DOHH2 (cell line): ENCODE results near the gene ADGRG1.

Experiments used
- H3F3A ChIP-seq: fragments of 200-600 bp; sonication (generic), shearing (Covaris generic); 2 replicates; pipeline ENCODE4 v1.6.0; 2016; ENCODE audit warnings: antibody characterized with exemption, mild to moderate bottlenecking; ENCODE audit not compliant: control insufficient read depth, insufficient read depth
- H3K27ac ChIP-seq: fragments of 200-600 bp; sonication (generic); 2 replicates; pipeline ENCODE4 v1.5.1; 2014; ENCODE audit warnings: low read depth, mild to moderate bottlenecking, low read length, moderate library complexity
- H3K27me3 ChIP-seq: fragments of 200-600 bp; sonication (generic); 2 replicates; pipeline ENCODE4 v1.6.1; 2014; ENCODE audit warnings: mild to moderate bottlenecking, low read length, mixed read lengths; ENCODE audit not compliant: control insufficient read depth
- H3K36me3 ChIP-seq: fragments of 200-600 bp; sonication (generic); 2 replicates; pipeline ENCODE4 v1.6.1; 2014; ENCODE audit warnings: mild to moderate bottlenecking, low read length, moderate library complexity, mixed read lengths; ENCODE audit not compliant: control insufficient read depth
- H3K4me1 ChIP-seq: fragments of 200-600 bp; sonication (generic); 2 replicates; pipeline ENCODE4 v1.6.1; 2014; ENCODE audit warnings: mild to moderate bottlenecking, low read length, mixed read lengths; ENCODE audit not compliant: control insufficient read depth
- H3K4me2 ChIP-seq: fragments of 200-600 bp; sonication (generic); 2 replicates; pipeline ENCODE4 v1.6.0; 2014; ENCODE audit warnings: mild to moderate bottlenecking, low read length, moderate library complexity
- H3K4me3 ChIP-seq: fragments of 200-600 bp; sonication (generic); 2 replicates; pipeline ENCODE4 v1.5.1; 2014; ENCODE audit warnings: mild to moderate bottlenecking, low read length, mixed read lengths
- H3K79me2 ChIP-seq: fragments of 200-600 bp; sonication (generic); 2 replicates; pipeline ENCODE4 v1.6.1; 2014; ENCODE audit warnings: mild to moderate bottlenecking, low read length, mixed read lengths; ENCODE audit not compliant: control insufficient read depth
- H3K9me2 ChIP-seq: fragments of 200-600 bp; sonication (generic); replicated peaks from 2 replicates; pipeline ENCODE4 v1.6.1; 2014; ENCODE audit warnings: mild to moderate bottlenecking, low read length, mixed read lengths; ENCODE audit not compliant: control insufficient read depth
- H3K9me3 ChIP-seq: fragments of 200-600 bp; sonication (generic); 2 replicates; pipeline ENCODE4 v1.6.1; 2014; ENCODE audit warnings: antibody characterized with exemption, low read length, mixed read lengths; ENCODE audit not compliant: control insufficient read depth, insufficient read depth
- H4K20me1 ChIP-seq: fragments of 200-600 bp; sonication (generic); 2 replicates; pipeline ENCODE4 v1.6.0; 2014; ENCODE audit warnings: low read depth, mild to moderate bottlenecking, antibody characterized with exemption, low read length, moderate library complexity; ENCODE audit not compliant: control insufficient read depth, insufficient read depth
- EZH2phosphoT487 ChIP-seq: fragments of 200-600 bp; sonication (generic); IDR thresholded peaks from 2 replicates; pipeline ENCODE4 v1.6.1; 2017; ENCODE audit warnings: borderline replicate concordance, mild to moderate bottlenecking, antibody characterized with exemption, low read length, moderate library complexity, mixed read lengths
- TF ChIP-seq, protein P1 (sequence below): fragments of 200-600 bp; sonication (generic); IDR thresholded peaks from one replicate; pipeline ENCODE4 v1.5.1; 2014; ENCODE audit warnings: antibody characterized with exemption, mild to moderate bottlenecking, low read depth, low read length; ENCODE audit not compliant: poor library complexity, severe bottlenecking

Gene ADGRG1

DNA sequence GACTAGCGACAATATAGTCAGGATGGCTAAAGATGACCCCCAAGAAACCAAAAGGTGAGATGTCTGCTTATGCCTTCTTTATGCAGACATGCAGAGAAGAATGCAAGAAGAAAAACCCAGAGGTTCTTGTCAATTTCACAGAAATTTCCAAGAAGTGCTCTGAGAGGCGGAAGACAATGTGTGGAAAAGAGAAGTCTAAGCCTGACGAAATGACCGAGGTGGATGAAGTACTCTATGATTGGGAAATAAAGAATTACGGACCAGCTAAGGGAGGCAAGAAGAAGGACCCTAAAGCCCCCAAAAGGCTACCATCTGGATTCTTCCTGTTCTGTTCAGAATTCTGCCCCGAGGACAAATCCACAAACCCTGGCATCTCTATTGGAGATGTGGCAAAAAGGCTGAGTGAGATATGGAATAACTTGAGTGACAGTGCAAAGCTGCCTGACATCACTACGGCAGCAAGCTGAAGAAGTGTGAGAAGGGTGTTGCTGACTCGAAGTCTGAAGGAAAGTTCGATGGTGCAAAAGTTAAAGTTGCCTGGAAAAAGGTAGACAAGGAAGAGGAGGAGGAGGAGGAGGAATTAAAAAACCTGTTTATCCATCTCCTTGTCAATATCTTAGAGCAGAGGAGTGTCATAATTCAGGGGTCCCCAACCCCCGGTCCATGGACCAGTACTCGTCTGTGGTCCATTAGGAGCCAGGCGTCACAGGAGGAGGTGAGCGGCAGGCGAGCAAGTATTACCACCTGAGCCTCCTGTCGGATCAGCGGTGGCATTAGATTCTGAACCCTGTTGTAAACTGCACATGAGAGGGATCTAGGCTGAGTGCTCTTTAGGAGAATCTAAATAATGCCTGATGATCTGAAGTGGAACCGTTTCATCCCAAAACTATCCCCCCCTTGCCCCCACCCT, 25.1 kb upstream of the ADGRG1 start:
- H3K9me2 ChIP-seq, result no peaks in the 10 kb centered on the region
- no peak overlapping the region for H3K27ac ChIP-seq
- no peak overlapping the region for H3K4me2 ChIP-seq
- no peaks in the 10 kb centered on the region for H3F3A ChIP-seq
- TF ChIP-seq, protein P1, sequence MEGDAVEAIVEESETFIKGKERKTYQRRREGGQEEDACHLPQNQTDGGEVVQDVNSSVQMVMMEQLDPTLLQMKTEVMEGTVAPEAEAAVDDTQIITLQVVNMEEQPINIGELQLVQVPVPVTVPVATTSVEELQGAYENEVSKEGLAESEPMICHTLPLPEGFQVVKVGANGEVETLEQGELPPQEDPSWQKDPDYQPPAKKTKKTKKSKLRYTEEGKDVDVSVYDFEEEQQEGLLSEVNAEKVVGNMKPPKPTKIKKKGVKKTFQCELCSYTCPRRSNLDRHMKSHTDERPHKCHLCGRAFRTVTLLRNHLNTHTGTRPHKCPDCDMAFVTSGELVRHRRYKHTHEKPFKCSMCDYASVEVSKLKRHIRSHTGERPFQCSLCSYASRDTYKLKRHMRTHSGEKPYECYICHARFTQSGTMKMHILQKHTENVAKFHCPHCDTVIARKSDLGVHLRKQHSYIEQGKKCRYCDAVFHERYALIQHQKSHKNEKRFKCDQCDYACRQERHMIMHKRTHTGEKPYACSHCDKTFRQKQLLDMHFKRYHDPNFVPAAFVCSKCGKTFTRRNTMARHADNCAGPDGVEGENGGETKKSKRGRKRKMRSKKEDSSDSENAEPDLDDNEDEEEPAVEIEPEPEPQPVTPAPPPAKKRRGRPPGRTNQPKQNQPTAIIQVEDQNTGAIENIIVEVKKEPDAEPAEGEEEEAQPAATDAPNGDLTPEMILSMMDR, result no peak
- TF ChIP-seq EZH2phosphoT487, result no peak
- H3K79me2 ChIP-seq, result no peaks in the 10 kb centered on the region
- H3K36me3 ChIP-seq, result no peaks in the 10 kb centered on the region
- H3K4me3 ChIP-seq, result no peak overlapping the region
- H3K4me1 ChIP-seq, result no peaks in the 10 kb centered on the region
- H3K27me3 ChIP-seq, result peaks cover 55% of the 10 kb centered on the region
- H4K20me1 ChIP-seq, result no peaks in the 10 kb centered on the region
- H3K9me3 ChIP-seq, result 0 out of 2 replicates have a peak, but pooled peaks cover 1% of the 10 kb centered on the region

DNA sequence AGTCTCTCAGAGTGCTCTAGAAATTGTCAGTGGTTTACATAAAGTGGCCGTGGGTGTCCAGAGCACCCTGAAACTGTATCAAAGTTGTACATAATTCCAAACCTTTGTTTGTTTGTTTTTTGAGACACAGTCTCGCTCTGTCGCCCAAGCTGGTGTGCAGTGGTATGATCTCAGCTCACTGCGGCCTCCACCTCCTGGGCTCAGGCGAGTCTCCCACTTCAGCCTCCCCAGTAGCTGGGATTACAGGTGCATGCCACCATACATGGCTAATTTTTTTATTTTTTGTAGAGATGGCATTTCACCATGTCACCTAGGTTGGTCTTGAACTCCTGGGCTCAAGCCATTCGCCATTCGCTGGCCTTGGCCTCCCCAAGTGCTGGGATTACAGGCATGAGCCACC, 24.3 kb upstream of the ADGRG1 start:
- Histone ChIP-seq H3F3A (no peaks in the 10 kb centered on the region), H3K4me1 (no peaks in the 10 kb centered on the region), H3K9me2 (no peaks in the 10 kb centered on the region), H4K20me1 (no peaks in the 10 kb centered on the region), H3K4me3 (no peak overlapping the region), H3K27me3 (peaks cover 51% of the 10 kb centered on the region), H3K9me3 (no peaks in the 10 kb centered on the region), H3K36me3 (no peaks in the 10 kb centered on the region), H3K4me2 (no peak overlapping the region), H3K79me2 (no peaks in the 10 kb centered on the region), H3K27ac (no peak overlapping the region)
- no peak for TF ChIP-seq EZH2phosphoT487
- TF ChIP-seq, protein P1, result no peak

DNA sequence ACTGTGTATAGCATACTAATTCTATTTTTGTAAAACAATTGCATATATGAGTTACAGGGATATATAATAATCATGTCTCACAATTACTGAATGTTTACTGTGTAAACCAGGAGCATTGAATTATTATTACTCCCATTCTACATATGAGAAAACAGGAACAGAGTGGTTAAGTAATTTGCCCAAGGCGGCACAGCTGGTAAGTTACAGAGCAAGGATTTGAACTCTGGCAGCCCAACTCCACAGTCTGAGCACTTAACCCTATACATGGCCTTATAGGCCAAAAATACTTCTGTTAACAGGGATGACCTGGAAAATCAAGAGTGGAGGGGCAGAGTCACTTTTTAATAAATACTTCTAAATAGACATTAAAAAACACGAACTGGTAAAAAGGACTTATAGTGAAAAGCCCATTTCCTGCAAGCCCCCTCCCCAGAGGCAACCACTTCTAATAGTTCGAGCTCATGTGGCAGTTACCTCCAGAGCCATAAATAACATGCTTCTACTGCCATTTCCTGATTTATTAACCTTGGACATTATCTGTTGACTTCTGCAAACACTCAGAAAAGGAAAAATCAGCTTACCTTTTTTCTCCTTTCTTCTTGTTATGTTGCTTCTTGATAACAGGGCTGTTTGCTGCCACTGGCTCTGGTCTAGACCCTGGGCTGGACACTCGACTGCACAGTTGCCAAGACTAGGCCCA, 22.1 kb upstream of the ADGRG1 start:
- TF ChIP-seq EZH2phosphoT487, result no peak
- TF ChIP-seq, protein P1, result no peak
- no peak overlapping the region for H3K4me3 ChIP-seq
- no peaks in the 10 kb centered on the region for H3K36me3 ChIP-seq
- no peaks in the 10 kb centered on the region for H3K4me1 ChIP-seq
- no peaks in the 10 kb centered on the region for H3K79me2 ChIP-seq
- peaks cover 54% of the 10 kb centered on the region for H3K27me3 ChIP-seq
- no peak overlapping the region for H3K4me2 ChIP-seq
- H3K9me2 ChIP-seq, result no peaks in the 10 kb centered on the region
- peaks cover 3% of the 10 kb centered on the region; the same call in 1 of the 2 replicates for H4K20me1 ChIP-seq
- no peaks in the 10 kb centered on the region for H3F3A ChIP-seq
- H3K27ac ChIP-seq, result no peak overlapping the region
- no peaks in the 10 kb centered on the region for H3K9me3 ChIP-seq
